Medulla oblongata (tissue), 1 donor: ENCODE data around the gene TNNT2.
A peak's percentile ranks its signal among the peaks of the same experiment; 100 is the strongest.

Experiments
- DNase-seq: peaks from one replicate; pipeline ENCODE4 v3.0.0-alpha.2; 2015; ENCODE audit errors: extremely low spot score

TNNT2 gene

DNA sequence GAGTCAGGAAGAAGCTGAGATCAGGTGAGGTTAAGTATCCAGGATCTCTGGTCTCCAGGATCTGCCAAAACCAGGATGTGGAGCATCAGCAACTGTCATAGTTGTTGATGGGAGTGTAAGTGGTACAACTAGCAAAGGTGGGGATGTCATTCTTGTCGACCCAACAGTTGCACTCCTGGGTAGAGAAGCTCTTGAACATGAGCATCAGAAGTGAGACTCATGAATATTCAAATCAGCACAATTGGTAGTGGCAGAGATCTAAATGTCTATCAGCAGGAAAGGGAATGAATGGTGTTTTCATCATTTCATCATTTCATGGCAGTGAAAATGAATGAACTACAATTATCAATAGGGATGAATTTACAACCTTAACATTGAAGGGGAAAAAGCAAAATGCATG lies 25.9 kb upstream of the TNNT2 start:
- DNase-seq = no peak

DNA sequence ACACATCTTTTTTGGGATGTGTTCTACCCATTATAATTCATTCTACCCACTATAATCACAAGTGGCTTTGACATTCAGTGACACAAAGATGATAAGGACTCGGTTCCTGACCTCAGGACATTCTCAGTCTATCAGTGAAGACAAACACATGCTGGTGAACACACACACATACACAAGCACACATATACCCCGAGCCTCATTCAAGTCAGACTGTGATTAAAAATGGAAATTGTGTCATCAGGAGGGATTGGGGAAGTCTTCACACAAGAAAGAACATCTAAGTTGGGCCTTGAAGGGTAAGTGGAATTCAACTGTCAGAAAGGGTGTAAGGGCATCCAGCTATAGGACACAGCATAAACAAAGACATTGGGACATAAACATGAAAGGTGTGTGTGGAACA lies 24.2 kb upstream of the TNNT2 start:
- no peak for DNase-seq

DNA sequence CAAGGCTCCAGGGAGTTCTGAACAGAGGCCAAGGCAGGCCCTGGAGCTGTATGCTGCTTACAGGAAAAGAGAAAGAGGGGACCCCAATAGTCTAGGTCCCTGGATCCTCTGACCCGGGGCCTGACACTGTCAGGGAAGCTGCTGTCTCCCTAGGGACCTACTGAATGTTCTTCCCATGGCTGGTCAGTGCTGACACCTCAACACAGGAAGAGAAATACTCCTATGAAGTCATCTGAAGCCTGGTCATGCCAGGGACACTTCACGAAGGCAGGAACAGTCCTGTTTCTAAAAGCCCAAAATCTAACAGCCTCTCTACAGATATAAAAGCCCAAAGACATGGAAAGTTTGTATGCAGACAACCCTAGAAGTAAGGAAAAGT lies 23.4 kb upstream of the TNNT2 start:
- no peak for DNase-seq

DNA sequence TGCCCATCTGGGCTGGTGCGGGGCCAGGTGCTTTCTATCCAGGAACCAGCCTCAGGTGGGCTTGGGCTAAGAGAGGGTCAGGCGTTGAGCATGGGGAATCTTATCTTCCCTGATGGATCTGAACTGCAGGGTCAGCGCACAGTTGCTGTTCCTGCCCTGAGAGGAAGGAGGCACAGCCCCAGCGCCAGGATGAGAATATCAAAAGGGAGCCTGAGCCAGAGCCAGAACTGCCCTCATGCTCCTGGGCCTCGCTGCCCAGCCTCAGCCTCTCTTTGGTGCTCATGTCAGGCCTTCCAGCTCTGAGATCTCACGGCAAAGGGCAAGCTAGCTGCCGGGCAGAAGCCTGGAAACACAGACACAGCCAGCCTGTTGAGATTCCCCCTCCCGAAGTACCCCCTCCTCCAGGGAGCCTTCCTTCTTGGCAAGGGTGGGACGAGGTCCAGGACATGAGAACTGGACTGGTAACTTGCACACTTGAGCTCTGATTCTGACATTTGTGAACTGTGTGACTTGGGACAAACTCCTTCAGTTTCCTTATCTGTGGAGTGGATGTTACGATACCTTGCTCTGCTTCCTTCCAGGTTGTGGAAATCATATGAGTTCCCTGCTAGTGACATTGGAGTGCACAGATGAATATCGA lies 22.9 kb upstream of the TNNT2 start:
- no peak for DNase-seq

DNA sequence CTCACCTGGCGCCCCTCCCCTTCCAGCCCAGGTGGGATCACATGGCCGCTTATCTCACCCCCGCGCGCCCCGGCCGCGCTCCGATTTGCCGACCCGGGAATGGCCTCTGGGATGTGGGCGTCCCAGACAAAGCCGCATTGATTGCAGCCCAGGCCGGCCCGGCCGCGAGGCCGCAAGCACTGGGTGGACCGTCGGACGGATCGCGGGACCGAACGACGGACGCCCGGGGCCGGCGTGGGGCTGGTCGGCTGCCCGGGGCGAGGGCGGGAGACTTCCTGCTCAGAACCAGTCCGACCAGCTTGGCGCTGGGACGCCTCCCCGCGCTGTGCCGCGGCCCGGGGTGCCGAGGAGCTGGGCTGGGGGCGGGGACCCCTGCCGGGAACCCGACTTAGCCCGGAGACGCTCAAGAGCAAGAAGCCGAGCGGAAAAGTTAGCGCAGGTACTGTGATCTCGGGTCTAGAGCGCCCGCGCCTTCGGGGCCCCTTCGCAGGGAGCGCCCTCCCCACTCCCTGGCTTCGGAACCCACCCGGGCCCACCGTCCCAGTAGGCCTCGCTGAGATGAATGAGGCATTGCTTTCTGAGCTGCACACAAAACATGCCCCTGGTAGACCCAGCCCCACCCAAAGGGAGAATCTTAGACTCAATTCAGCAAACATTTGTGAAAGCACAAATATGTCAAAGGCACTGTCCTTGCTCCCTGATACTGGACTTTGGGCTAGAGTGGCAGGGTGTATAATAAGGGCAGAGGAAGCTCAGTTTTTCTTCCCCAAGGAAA lies 22.1 kb upstream of the TNNT2 start:
- no peak for DNase-seq

DNA sequence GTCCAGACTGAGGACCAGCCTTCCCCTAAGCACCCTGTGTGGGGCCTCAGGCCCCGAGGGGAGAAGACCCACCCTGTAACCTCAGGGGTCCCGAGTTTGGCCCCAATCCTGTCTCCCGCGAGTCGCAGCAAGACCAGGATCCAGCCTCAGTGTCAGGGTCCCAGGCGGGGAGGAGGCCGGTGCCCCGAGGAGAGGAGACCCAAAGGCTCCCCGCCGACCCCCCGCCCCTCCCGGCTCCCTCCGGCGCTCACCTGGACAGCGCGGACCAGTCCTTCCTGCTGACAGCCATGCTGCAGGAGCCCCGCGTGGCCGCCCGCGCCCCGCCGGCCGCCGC lies 21.5 kb upstream of the TNNT2 start, which contains the start of gene LAD1:
Gene LAD1, minus strand, starts transcription at position 307 of the 334 bp plus-strand sequence. Its CDS starts 18 bp downstream, at position 289.
- DNase-seq = no peak

DNA sequence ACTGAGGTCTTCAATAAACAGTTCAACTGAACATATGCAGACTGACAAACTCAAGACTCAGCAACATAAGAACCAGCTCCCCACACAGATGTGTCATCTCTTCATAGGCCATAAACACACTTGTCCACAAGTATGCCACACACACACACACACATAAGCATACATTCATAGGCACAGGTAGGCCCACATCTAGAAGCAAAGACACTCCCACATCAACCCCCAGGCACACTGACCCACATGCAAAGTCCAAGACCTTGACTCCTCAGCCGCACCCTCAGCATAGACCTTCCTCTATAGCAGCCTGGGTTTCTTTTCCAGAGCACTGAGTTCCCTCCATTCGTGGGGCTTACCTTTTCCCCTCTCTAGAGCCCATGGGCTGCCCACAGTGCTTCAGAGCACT lies 20.2 kb upstream of the TNNT2 start:
- no peak for DNase-seq

DNA sequence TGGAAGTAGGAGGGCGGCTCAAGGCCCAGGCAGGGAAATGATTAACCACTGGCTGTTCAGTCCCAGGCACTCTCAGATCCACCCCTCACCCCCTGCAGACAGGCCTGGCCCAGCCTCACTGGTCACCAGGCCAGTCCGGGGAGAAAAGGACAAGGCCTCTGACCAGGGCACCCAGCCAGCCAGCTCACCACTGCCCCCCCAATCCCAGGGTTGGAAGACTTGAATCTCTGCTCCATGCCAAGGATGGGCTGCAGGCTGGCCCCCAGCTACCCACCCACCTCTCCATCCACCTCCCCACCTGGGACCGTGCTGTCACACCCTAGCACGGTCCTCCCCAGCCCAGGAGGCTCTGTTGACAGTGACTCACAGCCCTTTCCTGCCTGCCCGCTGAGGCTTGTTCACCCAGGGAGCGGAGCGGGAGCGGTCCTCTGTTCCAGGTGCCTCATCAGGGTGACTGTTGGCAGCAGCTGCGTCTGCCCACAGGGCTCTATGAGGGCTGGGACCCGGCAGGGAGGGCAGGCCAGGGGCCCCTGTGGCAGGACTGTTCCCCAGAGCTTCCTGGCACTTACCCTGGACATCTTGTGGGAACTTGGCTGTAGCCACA lies 19.5 kb upstream of the TNNT2 start:
- DNase-seq = no peak

DNA sequence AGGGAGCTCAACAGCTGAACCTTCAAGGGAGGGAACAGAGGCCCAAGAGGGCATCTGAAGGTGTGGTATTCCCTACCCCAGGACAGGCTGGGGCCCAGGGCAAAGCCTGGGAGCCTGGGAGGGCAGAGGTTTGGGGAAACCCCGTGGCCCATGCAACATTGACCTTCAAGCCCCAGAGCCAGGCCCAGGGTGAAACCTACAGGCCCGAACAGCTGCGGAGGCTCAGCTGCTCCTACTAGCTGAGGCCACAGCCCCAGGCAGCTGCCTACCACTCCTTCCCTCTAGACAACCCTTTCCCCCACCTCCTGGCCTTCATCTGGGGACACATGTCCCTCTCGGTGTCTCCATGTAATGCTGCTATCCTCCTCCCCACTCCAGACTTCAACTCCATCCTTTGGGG lies 18.5 kb upstream of the TNNT2 start:
- no peak for DNase-seq

DNA sequence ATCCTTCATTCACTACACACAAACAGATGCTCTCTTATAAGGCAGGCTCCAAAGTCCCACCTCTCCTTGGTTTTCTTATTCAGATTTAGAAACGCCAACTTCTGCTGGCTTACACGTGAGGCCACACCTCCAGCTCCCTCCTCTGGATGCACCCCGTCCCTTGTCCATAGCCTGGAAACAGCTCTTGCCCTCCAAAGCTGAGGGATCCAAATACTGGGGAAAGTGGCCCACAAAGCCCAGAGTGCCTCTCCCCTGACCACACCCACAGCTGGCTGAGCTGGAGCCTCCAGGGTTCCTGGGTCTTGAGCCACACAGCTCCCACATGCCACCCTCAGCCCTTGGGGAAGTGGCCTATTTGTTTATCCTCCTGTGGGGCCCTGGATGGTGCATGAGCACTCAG lies 17.1 kb upstream of the TNNT2 start:
- no peak for DNase-seq

DNA sequence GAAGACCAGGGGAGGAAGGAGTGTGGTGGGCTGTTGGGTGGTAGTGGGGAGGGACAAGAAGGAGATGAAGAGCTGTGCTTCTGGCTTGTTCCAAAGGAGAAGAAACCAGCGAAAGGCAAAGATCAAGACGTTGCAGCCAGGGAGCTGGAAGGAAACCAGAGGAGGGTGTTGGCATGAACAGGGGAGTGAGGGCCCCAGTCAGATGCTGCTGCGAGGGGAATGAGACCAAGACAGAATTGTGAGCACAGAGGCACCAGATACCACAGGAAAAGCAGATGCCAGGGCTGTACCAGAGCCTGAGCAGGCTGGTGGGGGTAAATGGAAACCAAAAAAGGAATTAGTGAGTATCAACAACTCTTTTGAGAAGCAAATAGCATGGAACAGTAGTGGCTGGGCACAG lies 15.6 kb upstream of the TNNT2 start:
- DNase-seq = no peak

DNA sequence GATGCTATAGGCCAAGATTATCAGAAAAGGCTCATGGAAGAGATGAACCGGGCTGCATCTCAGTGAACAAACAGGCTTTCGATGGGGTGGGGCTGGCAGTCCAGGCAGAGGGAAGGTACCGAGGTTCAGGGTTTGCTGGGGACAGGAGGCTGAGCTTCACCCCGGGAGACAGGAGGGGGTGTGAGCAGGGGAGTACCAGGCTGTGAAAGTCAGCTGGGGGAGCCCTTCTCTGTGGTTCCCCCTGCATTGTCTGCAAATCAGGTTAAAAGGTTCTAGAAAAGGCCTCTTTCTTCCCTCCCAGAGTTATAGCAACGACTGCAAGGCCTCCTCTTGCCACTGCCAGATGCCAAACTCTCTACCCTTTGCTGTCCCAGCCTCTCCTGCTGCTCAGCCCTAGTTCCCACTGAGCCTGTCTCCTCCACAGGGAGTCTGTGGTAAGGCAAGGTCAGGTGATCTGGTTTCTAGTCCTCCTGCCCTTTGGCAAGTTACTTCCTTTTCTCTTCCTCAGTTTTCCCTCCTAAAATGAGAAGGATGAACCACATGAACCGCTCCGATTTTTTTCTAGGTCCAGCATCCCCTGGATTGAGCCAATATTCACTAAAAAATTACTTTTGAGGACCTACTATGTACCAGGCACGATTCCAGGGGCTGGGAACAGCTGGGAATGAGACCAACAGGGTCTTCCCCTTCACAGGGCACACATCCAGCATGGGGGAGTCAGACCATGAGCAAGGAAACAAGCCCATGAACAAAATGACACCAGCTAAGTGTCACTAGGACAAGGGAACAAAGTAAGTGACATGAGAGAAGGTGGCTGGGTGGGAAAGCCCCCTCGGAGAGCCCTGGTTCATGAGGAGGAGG lies 14.4 kb upstream of the TNNT2 start:
- DNase-seq = no peak

DNA sequence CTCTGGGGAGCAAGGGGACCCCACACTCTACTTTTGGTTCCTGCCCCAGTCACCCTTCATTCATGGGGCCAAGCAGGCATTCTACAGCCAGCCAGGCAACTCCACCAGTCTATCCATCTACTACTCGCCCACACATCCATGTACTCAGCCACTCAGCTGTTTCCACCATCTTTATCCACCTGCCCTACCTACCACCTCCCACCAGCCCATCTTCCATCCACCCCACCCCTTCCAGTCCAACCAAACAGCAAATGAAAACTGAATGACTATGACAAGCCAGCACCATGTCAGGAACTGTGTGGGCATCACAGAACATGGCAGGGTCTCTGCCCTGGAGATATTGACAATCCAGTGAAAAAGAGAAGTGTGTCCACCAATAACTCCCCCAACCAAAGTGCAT lies 13.7 kb upstream of the TNNT2 start:
- no peak for DNase-seq

DNA sequence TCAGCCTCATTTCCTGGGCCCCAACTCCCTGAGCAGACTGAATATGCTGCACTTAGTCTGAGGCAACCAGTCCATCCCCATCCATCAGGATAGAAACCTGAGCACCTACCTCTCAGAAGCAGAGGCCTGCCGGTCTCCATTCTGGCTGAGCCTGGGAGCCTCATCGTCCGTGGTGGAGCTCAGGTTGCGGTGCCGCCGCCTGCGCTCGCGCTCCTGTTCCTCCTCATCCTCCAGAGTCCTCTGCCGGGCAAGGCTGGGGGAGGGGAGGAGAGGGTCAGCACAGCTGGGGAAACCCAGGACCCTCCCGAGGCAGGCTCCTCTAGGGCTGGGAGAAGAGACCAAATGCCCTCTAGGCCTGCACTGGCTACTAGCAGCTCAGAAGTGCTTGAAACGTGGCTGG lies 11.6 kb upstream of the TNNT2 start:
- DNase-seq = no peak

DNA sequence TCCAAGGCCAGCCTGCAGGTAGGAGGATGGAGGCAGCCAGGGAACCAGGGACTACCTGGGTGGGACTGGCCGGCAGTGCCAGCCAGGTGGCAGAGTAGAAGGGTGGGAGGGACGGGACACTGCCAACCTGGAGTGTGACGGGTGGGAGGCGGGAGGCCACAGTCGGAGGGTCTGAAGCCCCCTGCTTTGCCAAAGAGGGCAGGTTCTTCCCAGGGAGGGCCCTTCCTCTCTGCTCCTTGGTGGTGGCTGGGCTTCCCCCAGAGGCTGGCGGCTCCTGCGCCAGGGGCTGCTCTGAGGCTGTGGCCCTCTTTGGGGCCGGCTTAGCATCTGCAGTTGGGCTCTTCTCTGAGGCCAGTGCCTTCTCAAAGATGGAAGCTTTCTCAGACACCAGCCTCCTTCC lies 8.7 kb upstream of the TNNT2 start:
- DNase-seq = no peak

DNA sequence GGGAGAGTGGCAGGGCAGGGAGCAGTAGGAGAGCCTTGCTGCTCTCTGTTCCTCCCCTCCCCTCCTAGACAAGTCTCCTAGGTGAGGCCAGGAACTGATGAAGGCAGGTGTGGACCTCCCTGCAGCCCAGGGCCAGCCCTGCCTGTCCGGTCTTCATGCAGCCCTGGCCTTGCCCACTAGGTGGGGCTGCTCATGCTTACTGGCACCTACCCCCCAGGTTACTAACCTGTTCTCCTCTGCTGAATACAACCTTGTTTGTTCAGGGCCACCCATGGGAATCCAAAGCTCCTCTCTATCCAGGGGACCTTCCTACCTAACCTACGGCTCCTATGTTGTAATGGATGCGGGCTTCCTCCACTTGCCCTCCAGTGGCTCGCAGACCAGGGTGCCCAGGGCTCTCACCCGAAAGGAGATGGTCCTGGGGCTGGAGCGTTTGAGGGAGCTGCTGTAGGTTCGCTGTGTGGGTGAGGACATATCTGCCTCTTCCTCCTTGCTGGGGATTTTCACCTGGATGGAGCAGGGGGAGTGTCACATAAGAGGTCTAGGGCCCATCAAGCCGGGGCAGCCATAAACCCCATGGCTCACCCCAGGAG lies 7.9 kb upstream of the TNNT2 start:
- peak; percentile 7 for DNase-seq

DNA sequence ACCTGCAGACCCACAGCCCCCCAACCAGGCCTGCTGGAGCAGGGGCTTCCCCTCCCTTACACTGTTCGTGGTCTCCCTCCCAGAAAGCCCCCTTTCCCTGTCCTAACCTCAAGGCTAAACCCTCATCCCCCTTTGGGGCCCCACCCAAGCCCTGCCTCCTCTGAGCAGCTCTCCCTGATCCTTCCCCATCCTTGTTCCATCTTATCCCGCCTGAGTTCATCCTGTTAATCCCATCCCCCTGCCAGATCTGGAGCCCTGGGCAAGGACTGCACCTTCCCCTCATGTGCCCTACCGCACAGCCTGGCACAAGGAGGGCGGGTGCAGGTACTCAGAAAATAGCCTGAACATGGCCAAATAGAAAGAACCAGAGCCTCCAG lies 6.9 kb upstream of the TNNT2 start:
- DNase-seq = no peak

DNA sequence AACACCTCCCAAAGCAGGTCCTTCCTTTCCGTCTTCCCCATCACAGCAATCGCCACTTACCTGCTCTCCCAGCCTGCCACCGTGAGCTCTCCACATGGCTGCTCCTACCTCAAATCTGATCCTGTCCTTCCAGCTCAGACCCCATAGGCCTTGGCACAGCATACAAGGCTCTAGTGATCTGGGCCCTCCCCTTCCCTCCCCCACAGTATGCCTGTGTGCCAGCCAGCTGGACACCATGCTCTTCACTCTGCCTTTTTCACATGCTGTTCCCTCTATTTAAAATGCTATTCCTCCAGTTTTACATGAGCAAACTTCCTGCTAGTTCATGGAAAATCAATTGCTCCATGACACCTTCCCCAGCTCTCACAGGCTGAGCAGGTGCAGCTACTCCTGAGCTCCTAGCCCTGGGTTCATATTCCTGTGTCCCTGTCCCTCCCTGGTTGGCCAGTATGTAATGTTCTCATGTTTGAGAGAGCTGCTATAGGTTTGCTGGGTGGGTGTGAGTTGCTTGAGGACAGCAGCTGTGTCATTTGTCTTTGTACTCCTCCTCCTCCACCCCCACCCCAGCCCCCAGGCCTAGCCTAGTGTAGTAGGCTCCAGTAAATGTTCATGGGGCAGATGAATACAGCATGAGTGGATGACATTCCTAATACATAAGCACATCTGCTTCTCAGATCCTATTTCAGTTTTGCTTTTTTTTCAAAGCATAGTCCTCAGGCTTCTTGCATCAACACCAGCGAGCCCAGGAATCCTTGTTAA lies 6.3 kb upstream of the TNNT2 start:
- no peak for DNase-seq

DNA sequence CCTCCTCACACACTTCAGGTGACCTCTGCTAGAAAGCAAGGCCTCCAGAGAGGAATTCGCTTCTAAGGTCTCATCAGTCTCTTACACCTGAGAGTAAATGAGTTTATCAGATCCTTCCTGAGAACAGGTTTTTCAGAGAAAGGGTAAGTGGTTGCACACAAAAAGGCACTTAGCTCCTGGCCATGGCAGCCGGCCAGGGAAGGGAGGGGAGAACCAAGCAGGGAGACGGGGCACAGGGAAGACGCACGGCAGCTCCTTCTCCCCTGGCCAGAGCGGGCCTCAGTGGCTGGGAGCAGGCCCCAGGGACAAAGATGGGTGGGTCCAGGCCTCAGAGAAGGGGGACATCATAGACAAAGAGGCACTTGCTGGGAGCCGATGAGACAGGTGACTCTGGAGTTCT lies 3.6 kb upstream of the TNNT2 start:
- DNase-seq = no peak

DNA sequence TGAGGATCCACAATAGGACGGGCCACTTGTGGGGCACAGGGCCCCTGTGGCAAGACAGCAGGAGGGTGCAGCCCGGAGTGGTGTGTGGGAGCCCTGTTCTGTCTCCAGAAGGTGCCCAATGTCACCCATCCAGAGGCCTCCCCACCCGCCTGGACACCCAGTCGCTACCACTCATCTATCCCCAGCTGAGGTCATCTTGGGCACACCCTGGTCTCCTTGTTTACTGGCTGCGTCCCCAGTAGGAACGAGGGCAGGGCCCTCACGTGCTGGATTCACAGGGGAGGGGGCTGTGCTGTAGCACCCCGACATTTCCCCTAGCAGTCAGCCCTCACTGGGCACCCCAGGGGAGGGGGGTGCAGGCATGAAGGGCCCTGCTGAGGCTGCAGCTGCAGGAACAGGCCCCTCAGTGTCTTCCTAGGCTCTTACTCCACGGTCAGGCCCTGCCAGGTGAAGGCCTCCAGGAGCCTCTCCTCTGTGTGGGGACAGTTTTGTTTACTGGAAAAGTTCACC lies 2.3 kb upstream of the TNNT2 start:
- no peak for DNase-seq

DNA sequence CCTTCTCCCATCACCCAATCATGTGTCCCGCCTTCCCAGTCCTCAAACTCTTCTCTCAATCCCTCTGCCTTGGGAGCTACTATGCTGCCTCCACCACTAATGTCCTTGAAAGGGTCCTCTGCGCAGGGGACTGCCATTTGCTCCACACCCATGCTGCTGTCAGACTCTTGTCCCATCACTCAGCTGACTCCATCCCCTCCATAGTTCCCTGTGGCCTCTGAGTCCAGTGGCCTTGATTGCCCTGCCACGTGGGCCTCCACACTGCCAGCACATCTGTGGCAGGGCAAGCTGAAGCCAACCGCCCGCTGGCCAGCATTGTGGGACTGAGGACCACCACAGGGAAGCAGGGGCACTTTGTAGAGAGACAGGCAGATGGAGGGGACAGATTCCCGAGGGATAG lies 1.3 kb upstream of the TNNT2 start:
- DNase-seq = no peak
